ENCODE measurements around the gene NRXN3. TPM values are rescaled to one million over a fixed set of nuclear protein-coding genes. Genes with fewer than 3 reads are reported as not detected.
"Not testable (repeated sequence)": the region's sequence is repeated elsewhere in the genome, so short reads cannot be mapped to it uniquely, and the experiment has no call there.

NRXN3 gene
- total and polyA plus RNA-seq, 4 donors, result 21.9 to 73.4 (median 65.7) TPM

DNA sequence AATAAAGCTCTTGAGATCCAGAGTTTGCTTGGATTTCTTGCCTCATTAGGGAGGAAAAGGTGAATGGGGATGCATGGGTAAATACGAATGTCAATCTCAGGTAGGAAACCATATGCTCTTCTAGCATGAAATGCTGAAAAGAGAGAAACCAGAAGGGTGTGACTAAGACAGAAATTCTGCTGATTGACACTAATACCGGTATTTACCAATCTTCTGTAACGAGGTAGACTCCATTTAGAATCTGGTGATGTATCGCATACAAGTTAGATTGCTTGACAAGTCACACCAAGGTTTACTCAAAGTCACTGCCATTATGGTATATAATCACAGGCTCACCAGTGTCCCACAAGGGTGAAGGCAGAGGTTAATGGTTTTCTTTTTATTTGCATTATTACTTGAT, 337.9 kb downstream of the NRXN3 start:
- Histone ChIP-seq H3K9me3 (ENCODE audit: control insufficient read depth, insufficient read depth, low read length) (no peaks in the 10 kb centered on the region), H3K27me3 (ENCODE audit: control insufficient read depth, insufficient read depth, low read length) (no peaks in the 10 kb centered on the region), H3K36me3 (ENCODE audit: control insufficient read depth, insufficient read depth, low read length) (no peaks in the 10 kb centered on the region), H3K4me1 (ENCODE audit: control insufficient read depth, insufficient read depth, low read length) (no peaks in the 10 kb centered on the region), H3K27ac (ENCODE audit: low read depth, low read length) (no peak overlapping the region), H3K4me3 (ENCODE audit: low read depth, low read length) (no peak overlapping the region)
- WGBS (ENCODE audit: insufficient coverage), result 88% methylated on average over 4 of the region's 4 CpGs
- DNase-seq (ENCODE audit: low read depth in 4 of 6, low spot score in 6 of 6), result no peak

DNA sequence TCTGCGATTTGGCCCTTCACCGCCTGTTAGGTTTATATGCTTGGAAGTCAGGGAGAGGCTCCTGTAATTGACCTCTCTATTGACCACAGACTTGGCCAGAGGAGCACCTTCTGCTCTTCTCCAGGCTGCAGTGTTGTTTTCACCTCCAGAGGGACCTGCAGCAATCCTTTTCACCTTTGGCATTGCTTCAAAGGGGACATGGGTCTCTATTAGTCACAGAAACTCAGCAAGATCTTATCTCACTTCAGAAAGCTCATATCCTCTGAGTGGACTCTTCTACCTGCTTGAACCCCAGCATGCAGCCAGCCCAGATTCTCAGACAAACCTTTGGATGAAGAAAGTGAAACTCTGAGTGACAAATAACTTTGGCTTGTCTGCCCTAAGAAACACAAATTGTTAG, 339.3 kb downstream of the NRXN3 start:
- H3K27ac ChIP-seq (ENCODE audit: low read depth, low read length), result no peak overlapping the region
- DNase-seq (ENCODE audit: low read depth in 4 of 6, low spot score in 6 of 6), result no peak
- H3K27me3 ChIP-seq (ENCODE audit: control insufficient read depth, insufficient read depth, low read length), result no peaks in the 10 kb centered on the region
- no peaks in the 10 kb centered on the region for H3K9me3 ChIP-seq (ENCODE audit: control insufficient read depth, insufficient read depth, low read length)
- no peaks in the 10 kb centered on the region for H3K4me1 ChIP-seq (ENCODE audit: control insufficient read depth, insufficient read depth, low read length)
- 100% methylated on average over 2 of the region's 2 CpGs for WGBS (ENCODE audit: insufficient coverage)
- no peak overlapping the region for H3K4me3 ChIP-seq (ENCODE audit: low read depth, low read length)
- H3K36me3 ChIP-seq (ENCODE audit: control insufficient read depth, insufficient read depth, low read length), result no peaks in the 10 kb centered on the region

DNA sequence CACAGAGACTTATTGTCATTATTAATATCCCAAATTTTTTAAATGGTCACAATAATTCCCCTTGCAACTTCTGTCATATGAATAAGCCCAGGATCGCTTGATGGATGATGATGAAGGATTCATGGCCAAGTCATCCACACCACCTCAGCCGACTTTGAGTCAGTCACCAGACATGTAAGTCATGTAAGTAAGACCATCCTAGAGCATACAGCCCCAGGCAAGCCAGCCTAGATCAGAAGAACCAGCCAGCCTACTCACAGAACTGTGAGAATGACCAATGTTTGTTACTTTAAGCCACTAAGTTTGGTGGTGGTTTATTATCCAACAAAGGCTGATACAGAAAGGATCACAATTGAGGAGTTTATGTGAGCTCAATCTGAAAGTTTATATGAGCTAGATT, 341.8 kb downstream of the NRXN3 start:
- H3K9me3 ChIP-seq (ENCODE audit: control insufficient read depth, insufficient read depth, low read length), result no peaks in the 10 kb centered on the region
- no peaks in the 10 kb centered on the region for H3K4me1 ChIP-seq (ENCODE audit: control insufficient read depth, insufficient read depth, low read length)
- H3K27ac ChIP-seq (ENCODE audit: low read depth, low read length), result no peak overlapping the region
- no peaks in the 10 kb centered on the region for H3K27me3 ChIP-seq (ENCODE audit: control insufficient read depth, insufficient read depth, low read length)
- H3K4me3 ChIP-seq (ENCODE audit: low read depth, low read length), result no peak overlapping the region
- WGBS (ENCODE audit: insufficient coverage), result 100% methylated on average over 1 of the region's 2 CpGs
- H3K36me3 ChIP-seq (ENCODE audit: control insufficient read depth, insufficient read depth, low read length), result no peaks in the 10 kb centered on the region
- no peak for DNase-seq (ENCODE audit: low read depth in 4 of 6, low spot score in 6 of 6)

DNA sequence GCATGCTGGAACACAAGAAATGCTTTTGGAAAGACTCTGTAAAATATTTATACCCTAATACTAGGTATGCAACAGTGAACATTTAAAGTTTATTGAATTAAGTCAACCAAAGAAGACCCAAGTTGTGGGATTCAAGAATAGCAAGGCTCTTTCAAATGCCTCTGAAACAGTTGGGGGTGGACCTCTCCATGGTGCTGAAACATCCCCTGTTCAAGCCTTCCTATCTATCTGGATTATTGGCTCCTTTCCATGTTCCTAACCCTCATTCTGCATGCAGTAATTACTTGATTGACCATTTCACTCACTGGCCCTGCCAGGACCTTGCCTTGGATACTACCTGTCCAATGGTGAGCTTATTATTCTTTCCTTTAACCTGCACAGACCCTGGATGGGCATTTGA, 349.7 kb downstream of the NRXN3 start:
- Histone ChIP-seq H3K27me3 (ENCODE audit: control insufficient read depth, insufficient read depth, low read length) (no peaks in the 10 kb centered on the region), H3K4me1 (ENCODE audit: control insufficient read depth, insufficient read depth, low read length) (no peaks in the 10 kb centered on the region), H3K36me3 (ENCODE audit: control insufficient read depth, insufficient read depth, low read length) (no peaks in the 10 kb centered on the region), H3K4me3 (ENCODE audit: low read depth, low read length) (no peak overlapping the region), H3K27ac (ENCODE audit: low read depth, low read length) (no peak overlapping the region), H3K9me3 (ENCODE audit: control insufficient read depth, insufficient read depth, low read length) (no peaks in the 10 kb centered on the region)
- peak in 5 of 6 donors; percentile 8 to 56 (median 19) for DNase-seq (ENCODE audit: low read depth in 4 of 6, low spot score in 6 of 6)

DNA sequence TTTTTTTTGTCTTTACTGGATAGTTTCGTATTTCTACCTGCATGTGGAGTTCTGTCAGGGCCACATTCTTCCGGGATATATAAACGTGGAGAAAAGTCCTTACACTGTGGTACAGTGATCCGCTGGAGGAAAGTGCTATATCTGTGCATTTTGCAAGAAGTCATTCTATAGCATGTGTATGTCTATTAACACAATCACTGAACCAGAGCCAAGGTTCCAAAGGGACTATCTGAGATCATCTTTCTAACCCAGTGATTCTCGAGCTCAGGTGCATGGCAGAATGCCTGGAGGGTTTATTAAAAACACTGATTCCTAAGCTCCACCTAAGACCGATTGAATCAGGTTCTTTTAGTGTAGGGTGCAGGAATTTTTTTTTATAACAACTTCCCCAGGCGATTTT, 354.0 kb downstream of the NRXN3 start:
- Histone ChIP-seq H3K4me1 (ENCODE audit: control insufficient read depth, insufficient read depth, low read length) (no peaks in the 10 kb centered on the region), H3K36me3 (ENCODE audit: control insufficient read depth, insufficient read depth, low read length) (no peaks in the 10 kb centered on the region), H3K4me3 (ENCODE audit: low read depth, low read length) (no peak overlapping the region), H3K27me3 (ENCODE audit: control insufficient read depth, insufficient read depth, low read length) (no peaks in the 10 kb centered on the region), H3K27ac (ENCODE audit: low read depth, low read length) (no peak overlapping the region), H3K9me3 (ENCODE audit: control insufficient read depth, insufficient read depth, low read length) (no peaks in the 10 kb centered on the region)
- peak in 1 of 6 donors; percentile 71 for DNase-seq (ENCODE audit: low read depth in 4 of 6, low spot score in 6 of 6)
- WGBS (ENCODE audit: insufficient coverage), result 100% methylated on average over 1 of the region's 7 CpGs

DNA sequence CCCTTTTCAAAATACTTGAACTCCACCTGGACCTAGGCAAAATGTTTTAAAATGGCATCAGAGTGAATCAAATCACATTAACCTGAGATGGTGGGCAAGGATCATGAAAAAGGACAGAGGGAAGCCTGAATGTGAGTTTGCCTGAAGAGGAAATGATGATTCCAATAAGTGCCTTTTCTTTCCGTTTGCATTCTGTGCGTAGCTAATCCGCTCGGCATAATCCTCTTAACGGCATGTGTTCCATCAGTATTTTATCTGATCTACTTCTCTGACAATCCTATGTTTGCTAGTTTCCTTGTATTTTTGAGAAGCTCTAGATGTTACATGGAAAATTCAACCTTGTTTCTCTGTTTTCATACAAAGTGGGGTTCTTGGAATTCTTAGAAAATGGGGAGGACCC, 354.6 kb downstream of the NRXN3 start:
- no peaks in the 10 kb centered on the region for H3K4me1 ChIP-seq (ENCODE audit: control insufficient read depth, insufficient read depth, low read length)
- no peaks in the 10 kb centered on the region for H3K9me3 ChIP-seq (ENCODE audit: control insufficient read depth, insufficient read depth, low read length)
- no peaks in the 10 kb centered on the region for H3K36me3 ChIP-seq (ENCODE audit: control insufficient read depth, insufficient read depth, low read length)
- H3K4me3 ChIP-seq (ENCODE audit: low read depth, low read length), result no peak overlapping the region
- H3K27ac ChIP-seq (ENCODE audit: low read depth, low read length), result no peak overlapping the region
- no peak for DNase-seq (ENCODE audit: low read depth in 4 of 6, low spot score in 6 of 6)
- 67% methylated on average over 1 of the region's 5 CpGs for WGBS (ENCODE audit: insufficient coverage)
- no peaks in the 10 kb centered on the region for H3K27me3 ChIP-seq (ENCODE audit: control insufficient read depth, insufficient read depth, low read length)

DNA sequence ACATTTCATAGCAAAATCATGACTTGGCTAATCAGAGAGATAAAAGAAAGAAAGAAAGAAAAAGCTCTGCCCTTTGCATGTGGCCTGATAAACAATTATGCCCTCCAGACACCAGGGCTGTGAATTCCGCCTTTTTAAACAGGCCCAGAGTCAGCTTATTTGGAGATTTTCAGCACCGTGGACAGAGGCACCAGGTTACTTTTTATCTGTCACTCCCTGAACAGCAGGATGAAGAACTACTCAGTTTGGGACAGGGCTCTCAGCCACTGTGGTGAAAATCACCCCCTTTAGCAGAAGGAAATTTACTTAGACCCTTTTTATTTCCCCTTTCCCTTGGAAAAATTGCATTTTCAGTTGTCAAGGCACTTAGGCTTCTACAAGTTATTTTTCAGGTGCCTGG, 359.9 kb downstream of the NRXN3 start:
- Histone ChIP-seq H3K36me3 (ENCODE audit: control insufficient read depth, insufficient read depth, low read length) (no peaks in the 10 kb centered on the region), H3K9me3 (ENCODE audit: control insufficient read depth, insufficient read depth, low read length) (no peaks in the 10 kb centered on the region), H3K27ac (ENCODE audit: low read depth, low read length) (no peak overlapping the region), H3K4me1 (ENCODE audit: control insufficient read depth, insufficient read depth, low read length) (no peaks in the 10 kb centered on the region), H3K27me3 (ENCODE audit: control insufficient read depth, insufficient read depth, low read length) (no peaks in the 10 kb centered on the region), H3K4me3 (ENCODE audit: low read depth, low read length) (no peak overlapping the region)
- WGBS (ENCODE audit: insufficient coverage), result 30% methylated on average over 2 of the region's 2 CpGs
- peak in 5 of 6 donors; percentile 4 to 47 (median 32) for DNase-seq (ENCODE audit: low read depth in 4 of 6, low spot score in 6 of 6)

DNA sequence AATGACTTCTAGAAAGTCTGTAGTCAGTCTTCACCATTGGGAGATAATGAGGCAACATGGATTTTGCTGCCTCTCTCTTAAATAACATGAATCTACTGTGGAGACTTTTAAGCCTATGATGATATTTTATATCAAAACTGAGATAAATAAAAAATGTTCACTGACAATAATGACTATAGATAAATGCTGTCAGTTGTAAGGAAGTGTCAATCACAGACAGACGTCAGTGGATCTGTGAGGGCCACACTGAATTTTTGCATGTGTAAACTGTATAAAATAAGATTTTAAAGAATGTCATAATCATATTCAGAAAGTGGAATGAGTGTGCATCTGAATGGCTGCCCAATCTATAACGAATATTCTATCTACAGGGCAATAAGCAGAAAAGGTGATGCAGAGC, 364.0 kb downstream of the NRXN3 start:
- H3K4me3 ChIP-seq (ENCODE audit: low read depth, low read length), result no peak overlapping the region
- H3K4me1 ChIP-seq (ENCODE audit: control insufficient read depth, insufficient read depth, low read length), result no peaks in the 10 kb centered on the region
- H3K9me3 ChIP-seq (ENCODE audit: control insufficient read depth, insufficient read depth, low read length), result no peaks in the 10 kb centered on the region
- no peak overlapping the region for H3K27ac ChIP-seq (ENCODE audit: low read depth, low read length)
- H3K27me3 ChIP-seq (ENCODE audit: control insufficient read depth, insufficient read depth, low read length), result no peaks in the 10 kb centered on the region
- DNase-seq (ENCODE audit: low read depth in 4 of 6, low spot score in 6 of 6), result peak in 1 of 6 donors; percentile 25
- no CpG with 5 or more reads among the region's 2 CpGs for WGBS (ENCODE audit: insufficient coverage)
- H3K36me3 ChIP-seq (ENCODE audit: control insufficient read depth, insufficient read depth, low read length), result no peaks in the 10 kb centered on the region

DNA sequence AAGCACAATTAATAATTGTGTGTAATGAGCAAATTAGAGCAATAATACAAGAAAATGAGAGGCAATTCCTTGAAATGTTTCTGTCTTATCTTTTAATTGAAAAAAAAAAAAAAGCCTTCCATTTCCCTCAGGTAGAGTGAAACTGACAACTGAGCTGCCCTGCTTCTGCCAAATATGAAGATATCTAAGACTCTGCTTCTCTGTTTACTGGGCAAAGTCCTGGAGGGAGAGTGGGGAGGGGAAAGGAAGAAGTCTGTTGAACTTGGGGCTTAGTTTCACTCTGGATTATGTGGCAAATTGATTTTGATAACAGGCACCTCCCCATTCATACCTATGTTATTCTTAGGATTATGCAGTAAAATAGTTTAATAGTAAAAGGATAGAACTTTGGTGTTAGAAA, 364.9 kb downstream of the NRXN3 start:
- no peak for DNase-seq (ENCODE audit: low read depth in 4 of 6, low spot score in 6 of 6)

DNA sequence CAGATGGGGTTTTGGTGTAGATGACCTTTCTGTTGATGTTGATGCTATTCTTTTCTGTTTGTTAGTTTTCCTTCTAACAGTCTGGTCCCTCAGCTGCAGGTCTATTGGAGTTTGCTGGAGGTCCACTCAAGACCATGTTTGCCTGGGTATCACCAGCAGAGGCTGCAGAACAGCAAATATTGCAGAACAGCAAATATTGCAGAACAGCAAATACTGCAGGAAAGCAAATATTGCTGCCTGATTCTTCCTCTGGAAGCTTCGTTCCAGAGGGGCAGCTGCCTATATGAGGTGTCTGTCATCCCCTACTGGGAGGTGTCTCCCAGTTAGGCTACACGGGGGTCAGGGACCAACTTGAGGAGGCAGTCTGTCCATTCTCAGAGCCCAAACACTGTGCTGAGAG, 371.6 kb downstream of the NRXN3 start:
- H3K27ac ChIP-seq (ENCODE audit: low read depth, low read length); H3K9me3 ChIP-seq (ENCODE audit: control insufficient read depth, insufficient read depth, low read length); H3K36me3 ChIP-seq (ENCODE audit: control insufficient read depth, insufficient read depth, low read length); H3K27me3 ChIP-seq (ENCODE audit: control insufficient read depth, insufficient read depth, low read length); H3K4me3 ChIP-seq (ENCODE audit: low read depth, low read length); DNase-seq (ENCODE audit: low read depth in 4 of 6, low spot score in 6 of 6); H3K4me1 ChIP-seq (ENCODE audit: control insufficient read depth, insufficient read depth, low read length): not testable (repeated sequence)
- WGBS (ENCODE audit: insufficient coverage), result 82% methylated on average over 2 of the region's 2 CpGs

More for the DNA sequence above, 364.9 kb downstream of the NRXN3 start:
- no peaks in the 10 kb centered on the region for H3K27me3 ChIP-seq (ENCODE audit: control insufficient read depth, insufficient read depth, low read length)
- no peak overlapping the region for H3K4me3 ChIP-seq (ENCODE audit: low read depth, low read length)
- no peaks in the 10 kb centered on the region for H3K9me3 ChIP-seq (ENCODE audit: control insufficient read depth, insufficient read depth, low read length)
- no peaks in the 10 kb centered on the region for H3K4me1 ChIP-seq (ENCODE audit: control insufficient read depth, insufficient read depth, low read length)
- H3K36me3 ChIP-seq (ENCODE audit: control insufficient read depth, insufficient read depth, low read length), result no peaks in the 10 kb centered on the region
- H3K27ac ChIP-seq (ENCODE audit: low read depth, low read length), result no peak overlapping the region
